GM12878 (cell line): ENCODE results near the gene AP1AR. TPM values are rescaled to one million over a fixed set of nuclear protein-coding genes. Genes with fewer than 3 reads are reported as not detected.

ENCODE experiments used
- ATAC-seq: fragments of 200-7000 bp; cut with Tn5 transposase; 3 replicates; pipeline ENCODE4 v1.9.1; 2020; ENCODE audit warnings: mild to moderate bottlenecking, moderate library complexity
- BruUV-seq: library from RNA; stranded (reverse); fragments of 400-500 nt; replicated peaks from 2 replicates; lab custom pipeline; 2021; lab: Mats Ljungman, UMichigan
- CTCF ChIA-PET: fragments of 300-600 bp; sonication (Branson Sonifier 250); formaldehyde crosslinking; extraction: SDS; loops from one replicate; lab custom pipeline; 2021; ENCODE audit warnings: inconsistent platforms; lab: Yijun Ruan, JAX
- POLR2A ChIA-PET: fragments of 350-600 bp; formaldehyde crosslinking; extraction: SDS; loops from one replicate; lab custom pipeline; 2021; ENCODE audit warnings: inconsistent platforms; lab: Charles Lee
- RAD21 ChIA-PET: fragments of 300-600 bp; sonication (Branson Sonifier 250); formaldehyde crosslinking; loops from one replicate; lab custom pipeline; 2023; ENCODE audit warnings: antibody characterized with exemption; ENCODE audit not compliant: unreplicated experiment; lab: Charles Lee
- SMC1A ChIA-PET: fragments of 300-600 bp; sonication (Branson Sonifier 250); formaldehyde crosslinking; loops from one replicate; lab custom pipeline; 2023; ENCODE audit not compliant: unreplicated experiment, uncharacterized antibody; lab: Charles Lee
- DNase-seq: peaks from one replicate; pipeline ENCODE4 v3.0.0-alpha.2; 2011; ENCODE audit warnings: low read depth, low spot score
- FAIRE-seq: peaks from 3 replicates; lab custom pipeline; 2011; peaks lifted over from hg19 to GRCh38; lab: Jason Lieb, UNC
- H2AFZ ChIP-seq: 2 replicates; pipeline ENCODE4 v1.6.0; 2011; ENCODE audit warnings: low read depth, low read length, control low read depth; ENCODE audit not compliant: control insufficient read depth
- H3K27ac ChIP-seq: 2 replicates; pipeline ENCODE4 v1.5.1; 2011; ENCODE audit warnings: control low read depth; ENCODE audit not compliant: control insufficient read depth, insufficient read depth
- H3K27me3 ChIP-seq, 2 experiments: replicated peaks in 1 of 2; 2 replicates each; pipeline versions ENCODE4 v1.6.0 to v1.6.1; 2011; ENCODE audit warnings: low read length in 1 of 2; ENCODE audit not compliant: control insufficient read depth in 2 of 2, insufficient read depth in 2 of 2
- H3K36me3 ChIP-seq, 2 experiments: 2 replicates each; pipeline ENCODE4 v1.5.1; 2011; ENCODE audit warnings: low read length in 1 of 2; ENCODE audit not compliant: control insufficient read depth in 2 of 2, insufficient read depth in 2 of 2
- H3K4me1 ChIP-seq: 2 replicates; pipeline ENCODE4 v1.6.1; 2011; ENCODE audit warnings: mild to moderate bottlenecking, low read length, moderate library complexity, mixed read lengths; ENCODE audit not compliant: control insufficient read depth, insufficient read depth
- H3K4me2 ChIP-seq: 2 replicates; pipeline ENCODE4 v1.6.0; 2011; ENCODE audit warnings: control low read depth; ENCODE audit not compliant: control insufficient read depth, insufficient read depth
- H3K4me3 ChIP-seq: fragments of 200-600 bp; sonication (generic); 2 replicates; pipeline ENCODE4 v1.5.1; 2016
- H3K79me2 ChIP-seq: 2 replicates; pipeline ENCODE4 v1.6.0; 2011; ENCODE audit warnings: low read length; ENCODE audit not compliant: control insufficient read depth, insufficient read depth
- H3K9ac ChIP-seq: 2 replicates; pipeline ENCODE4 v1.8.0; 2011; ENCODE audit warnings: low read length, control low read depth, mixed read lengths; ENCODE audit not compliant: control insufficient read depth, insufficient read depth
- H3K9me3 ChIP-seq: replicated peaks from 3 replicates; pipeline ENCODE4 v1.5.1; 2011; ENCODE audit warnings: mild to moderate bottlenecking, low read length; ENCODE audit not compliant: control insufficient read depth, insufficient read depth
- H4K20me1 ChIP-seq: 2 replicates; pipeline ENCODE4 v1.6.0; 2011; ENCODE audit not compliant: control insufficient read depth, insufficient read depth
- BRCA1 ChIP-seq: IDR thresholded peaks from 2 replicates; pipeline ENCODE4 v1.6.1; 2011; ENCODE audit warnings: low read depth, low read length, improper control_type of control experiment
- CUX1 ChIP-seq: IDR thresholded peaks from 2 replicates; pipeline ENCODE4 v1.6.1; 2012; ENCODE audit warnings: improper control_type of control experiment, low read depth, low read length; ENCODE audit not compliant: insufficient replicate concordance
- EED ChIP-seq: sonication (generic); IDR thresholded peaks from 2 replicates; pipeline ENCODE4 v1.6.1; 2016; ENCODE audit warnings: antibody characterized with exemption, low read depth
- EZH2 ChIP-seq: IDR thresholded peaks from 2 replicates; pipeline ENCODE4 v1.6.1; 2012; ENCODE audit warnings: low read depth, mild to moderate bottlenecking, control low read depth, inconsistent platforms, low read length, borderline replicate concordance; ENCODE audit not compliant: control insufficient read depth
- FOS ChIP-seq: IDR thresholded peaks from 3 replicates; pipeline ENCODE4 v1.6.1; 2011; ENCODE audit warnings: borderline replicate concordance; ENCODE audit not compliant: insufficient read length; ENCODE audit errors: extremely low read depth
- MEF2A ChIP-seq: IDR thresholded peaks from 2 replicates; pipeline ENCODE4 v1.6.1; 2011; ENCODE audit warnings: low read depth, mild to moderate bottlenecking, low read length, moderate library complexity; ENCODE audit not compliant: insufficient read depth
- MTA3 ChIP-seq: IDR thresholded peaks from 2 replicates; pipeline ENCODE4 v1.6.1; 2012; ENCODE audit warnings: low read length, inconsistent platforms, borderline replicate concordance
- PAX8 ChIP-seq: fragments of 450-650 bp; IDR thresholded peaks from 2 replicates; pipeline ENCODE4 v1.6.1; 2017; ENCODE audit warnings: mild to moderate bottlenecking, moderate library complexity
- RCOR1 ChIP-seq: conservative IDR thresholded peaks from 2 replicates; pipeline ENCODE4 v1.6.1; 2012; ENCODE audit warnings: low read depth, low read length, improper control_type of control experiment
- SMAD5 ChIP-seq: IDR thresholded peaks from 2 replicates; pipeline ENCODE4 v1.6.1; 2016; ENCODE audit warnings: antibody characterized with exemption, low read depth
- SPI1 ChIP-seq: IDR thresholded peaks from 2 replicates; pipeline ENCODE4 v1.6.1; 2011; ENCODE audit warnings: low read depth, mild to moderate bottlenecking, low read length, moderate library complexity, borderline replicate concordance; ENCODE audit not compliant: insufficient read depth
- SREBF2 ChIP-seq: IDR thresholded peaks from 2 replicates; pipeline ENCODE4 v1.6.1; 2012; ENCODE audit warnings: mild to moderate bottlenecking, low read length
- STAT1 ChIP-seq: fragments of 450-650 bp; conservative IDR thresholded peaks from 2 replicates; pipeline ENCODE4 v1.6.1; 2014; ENCODE audit warnings: antibody characterized with exemption, mild to moderate bottlenecking
- WGBS: methylation state at CpG from one replicate; pipeline ENCODE4 v1.1.6; 2016; ENCODE audit warnings: low lambda C conversion rate; ENCODE audit not compliant: insufficient replicate concordance, insufficient coverage; ENCODE audit errors: missing lambda C conversion rate; 5-methylcytosine and 5-hydroxymethylcytosine counted together
- in situ Hi-C: fragments of 300-500 bp; cut with MboI; formaldehyde crosslinking; loops from 9 replicates; pipeline ENCODE4 v1.14.3; 2018; ENCODE audit warnings: mixed read lengths
- intact Hi-C: fragments of 100-400 bp; cut with micrococcal nuclease; formaldehyde crosslinking; loops from one replicate; pipeline ENCODE4 v1.14.2; 2022; ENCODE audit not compliant: unreplicated experiment
- polyA plus RNA-seq, 11 experiments: library from polyadenylated mRNA; depleted of rRNA in 4 of 11; unstranded in 6 of 11; stranded (reverse) in 5 of 11; fragments of >200 nt; fragmentation: Nextera tagmentation in 4 of 11; fragmentation: Illumina TruSeq in 1 of 11; extraction: Ambion mirVana in 4 of 11; extraction: Trizol in 1 of 11; gene quantifications; 1 replicate in 1 of 11; 2 replicates in 10 of 11; pipeline versions ENCODE4 v1.2.1 to v1.2.3, GENCODE V29; 2011 to 2016; ENCODE audit warnings: inconsistent platforms in 2 of 11, missing spikeins in 2 of 11, low read depth in 1 of 11
- total RNA-seq, 4 experiments: library from RNA; depleted of rRNA in 3 of 4; stranded (reverse); fragments of >200 nt in 3 of 4; fragmentation: Illumina TruSeq in 1 of 4; extraction: Trizol in 1 of 4; gene quantifications; 2 replicates each; pipeline versions ENCODE4 v1.2.1 to v1.2.3, GENCODE V29; 2013 to 2021

Gene AP1AR
- total and polyA plus RNA-seq, 10 of the 15 experiments (the other 5 are each of a cell fraction or from before 2014, with no cell fraction given), result 5.6 to 29.1 (median 16.3) TPM

DNA sequence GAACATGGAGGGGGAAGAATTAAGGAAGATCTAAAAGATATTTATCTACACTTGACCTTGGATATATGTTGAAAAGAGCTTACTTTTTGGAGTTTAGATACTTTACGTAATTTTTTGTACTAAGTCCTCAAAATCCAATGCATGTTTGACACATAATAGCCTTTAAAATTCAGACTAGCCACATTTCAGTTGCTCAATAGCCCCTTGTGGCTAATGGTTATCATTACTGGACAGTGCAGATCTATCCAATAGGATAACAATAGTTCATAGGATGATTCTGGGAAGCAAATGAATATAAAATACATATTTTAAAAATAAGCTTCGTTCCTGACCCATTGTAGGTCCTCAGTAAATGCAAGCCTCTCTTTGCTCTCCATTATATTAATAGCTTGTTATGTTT is 13.8 kb downstream of the AP1AR start:
- intact Hi-C loops (no loop called here), in situ Hi-C loops (no loop called here)
- TF ChIP-seq SPI1 (no peak), MTA3 (no peak), STAT1 (no peak)
- no peak overlapping the region for H3K9ac ChIP-seq
- no peaks in the 10 kb centered on the region for H3K9me3 ChIP-seq
- no peak overlapping the region for H2AFZ ChIP-seq
- POLR2A ChIA-PET, result interaction anchor here (0.6 to 0.9 kb wide), 3 partner anchors 9 to 177 kb away, joined by 3 read pairs; no protein-coding TSS in a partner anchor
- no TSS peak for BruUV-seq
- DNase-seq (no peak), FAIRE-seq (no peak), ATAC-seq (no peak)
- SMC1A ChIA-PET, result interaction anchor here (0.9 to 1.9 kb wide), 7 partner anchors 9 to 146 kb away, joined by 3 to 7 read pairs (median 5); no protein-coding TSS in a partner anchor
- CTCF ChIA-PET, result interaction anchor here (0.8 to 8.3 kb wide), 7 partner anchors 10 to 146 kb away, joined by 3 to 81 read pairs (median 3); no protein-coding TSS in a partner anchor
- H3K4me3 ChIP-seq, result no peak overlapping the region
- no peak overlapping the region for H3K4me2 ChIP-seq
- no peaks in the 10 kb centered on the region for H3K27me3 ChIP-seq
- WGBS, result 68% methylated on average over 2 of the region's 2 CpGs
- no peak overlapping the region for H3K27ac ChIP-seq
- H3K36me3 ChIP-seq, result no peaks in the 10 kb centered on the region
- RAD21 ChIA-PET, result interaction anchor here (1.1 to 1.5 kb wide), 2 partner anchors 11 to 279 kb away, joined by 3 to 4 read pairs; no protein-coding TSS in a partner anchor
- no peaks in the 10 kb centered on the region for H3K79me2 ChIP-seq
- no peaks in the 10 kb centered on the region for H4K20me1 ChIP-seq
- no peaks in the 10 kb centered on the region for H3K4me1 ChIP-seq

DNA sequence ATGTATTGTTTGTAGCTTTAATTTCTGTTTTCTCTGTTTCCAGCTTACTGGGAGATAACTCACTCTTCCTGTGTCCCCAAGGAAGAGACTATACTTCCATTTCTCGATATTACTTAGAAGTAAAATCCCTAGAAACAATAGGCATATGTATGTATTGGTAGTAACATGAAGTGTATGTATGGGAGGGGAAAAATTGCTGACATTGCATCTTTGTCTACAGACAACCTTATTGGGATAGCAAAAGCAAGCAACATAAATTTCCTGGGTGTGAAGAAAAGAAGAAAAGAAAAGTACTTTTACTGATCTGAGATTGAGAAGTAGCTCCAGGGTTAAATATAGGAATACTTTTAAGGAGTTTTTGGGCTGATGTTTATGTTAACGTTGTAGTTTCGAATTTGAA is 15.4 kb downstream of the AP1AR start:
- H3K36me3 ChIP-seq, result no peaks in the 10 kb centered on the region
- H3K4me2 ChIP-seq, result no peak overlapping the region
- ATAC-seq (no peak), DNase-seq (no peak), FAIRE-seq (no peak)
- intact Hi-C loops, result no loop called here
- no peaks in the 10 kb centered on the region for H3K4me1 ChIP-seq
- no peak overlapping the region for H2AFZ ChIP-seq
- RAD21 ChIA-PET, result interaction anchor here (1.3 kb wide), 1 partner anchor 24 kb away, joined by 4 read pairs; no protein-coding TSS in a partner anchor
- no peaks in the 10 kb centered on the region for H3K27me3 ChIP-seq
- no peak overlapping the region for H3K27ac ChIP-seq
- no peaks in the 10 kb centered on the region for H3K79me2 ChIP-seq
- no peaks in the 10 kb centered on the region for H3K9me3 ChIP-seq
- H3K9ac ChIP-seq, result no peak overlapping the region
- POLR2A ChIA-PET, result no interaction called here
- no peak overlapping the region for H3K4me3 ChIP-seq
- WGBS, result 95% methylated on average over 3 of the region's 3 CpGs
- in situ Hi-C loops, result no loop called here
- no TSS peak for BruUV-seq
- SMC1A ChIA-PET, result interaction anchor here (0.9 to 2.0 kb wide), 12 partner anchors 9 to 145 kb away, joined by 3 to 12 read pairs (median 4); no protein-coding TSS in a partner anchor
- CTCF ChIA-PET, result interaction anchor here (0.6 to 7.6 kb wide), 8 partner anchors 11 to 822 kb away, joined by 3 to 81 read pairs (median 5); no protein-coding TSS in a partner anchor
- no peaks in the 10 kb centered on the region for H4K20me1 ChIP-seq
- TF ChIP-seq SMAD5, result no peak
- TF ChIP-seq RCOR1, result no peak
- no peak for TF ChIP-seq EZH2
- no peak for TF ChIP-seq EED
- TF ChIP-seq CUX1, result no peak
- TF ChIP-seq MEF2A, result no peak
- no peak for TF ChIP-seq BRCA1
- no peak for TF ChIP-seq PAX8
- no peak for TF ChIP-seq FOS
- TF ChIP-seq SREBF2, result no peak
